SK-N-DZ (cell line): ENCODE results near the gene PAQR9.

Source experiments
- DNase-seq: peaks from one replicate; pipeline ENCODE4 v3.0.0-alpha.2; 2015; ENCODE audit warnings: low spot score
- small RNA-seq, 2 experiments: library from RNA; depleted of rRNA; stranded (forward); fragments of <200 nt; gene quantifications; one replicate each; pipeline ENCODE3, GENCODE V24; 2014

The PAQR9 gene

GRCh38 chr3:142916605-142917004, 46.9 kb downstream of the PAQR9 start:
- DNase-seq = no peak

DNA sequence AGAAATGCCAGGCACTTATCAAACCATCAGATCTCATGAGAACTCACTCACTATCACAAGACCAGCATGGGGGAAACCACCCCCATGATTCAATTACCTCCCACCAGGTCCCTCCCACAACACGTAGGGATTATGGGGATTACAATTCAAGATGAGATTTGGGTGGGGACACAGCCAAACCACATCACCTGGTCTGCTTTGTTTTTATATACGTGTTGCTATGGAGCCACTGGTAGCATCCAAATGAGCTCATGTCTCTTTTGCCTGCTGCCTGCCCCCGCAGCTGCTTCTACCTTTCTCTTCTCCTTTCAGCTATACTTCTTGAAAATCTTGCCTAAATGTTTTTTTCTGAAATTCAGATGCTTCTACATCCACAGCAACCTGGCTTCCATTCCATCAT, 47.8 kb downstream of the PAQR9 start:
- no peak for DNase-seq

DNA sequence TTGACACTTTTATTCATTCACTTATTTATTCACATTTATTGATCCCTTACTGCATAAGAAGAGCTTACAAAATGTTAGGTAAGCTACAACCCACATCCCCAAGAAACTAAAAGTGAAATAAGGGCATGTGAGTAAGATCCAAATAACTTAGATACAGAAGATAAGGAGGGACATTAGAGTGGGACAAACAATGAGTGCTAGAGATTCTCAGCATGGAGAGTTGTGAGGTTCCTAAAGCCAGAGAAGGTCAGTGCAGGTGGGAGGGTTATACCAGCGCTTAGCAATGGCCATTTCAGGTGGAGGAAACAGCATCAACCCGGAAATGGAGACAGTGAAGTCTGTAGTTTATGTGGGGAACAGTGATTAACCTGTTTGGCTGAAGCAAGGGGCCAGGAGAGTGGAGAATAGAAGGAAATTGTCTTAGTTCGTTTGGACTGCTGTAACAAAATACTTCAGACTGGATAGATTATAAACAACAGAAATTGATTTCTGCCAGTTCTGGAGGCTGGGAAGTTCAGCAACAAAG, 49.1 kb downstream of the PAQR9 start:
- no peak for DNase-seq

GRCh38 chr3:142913432-142913831, 50.0 kb downstream of the PAQR9 start:
- DNase-seq = no peak

DNA sequence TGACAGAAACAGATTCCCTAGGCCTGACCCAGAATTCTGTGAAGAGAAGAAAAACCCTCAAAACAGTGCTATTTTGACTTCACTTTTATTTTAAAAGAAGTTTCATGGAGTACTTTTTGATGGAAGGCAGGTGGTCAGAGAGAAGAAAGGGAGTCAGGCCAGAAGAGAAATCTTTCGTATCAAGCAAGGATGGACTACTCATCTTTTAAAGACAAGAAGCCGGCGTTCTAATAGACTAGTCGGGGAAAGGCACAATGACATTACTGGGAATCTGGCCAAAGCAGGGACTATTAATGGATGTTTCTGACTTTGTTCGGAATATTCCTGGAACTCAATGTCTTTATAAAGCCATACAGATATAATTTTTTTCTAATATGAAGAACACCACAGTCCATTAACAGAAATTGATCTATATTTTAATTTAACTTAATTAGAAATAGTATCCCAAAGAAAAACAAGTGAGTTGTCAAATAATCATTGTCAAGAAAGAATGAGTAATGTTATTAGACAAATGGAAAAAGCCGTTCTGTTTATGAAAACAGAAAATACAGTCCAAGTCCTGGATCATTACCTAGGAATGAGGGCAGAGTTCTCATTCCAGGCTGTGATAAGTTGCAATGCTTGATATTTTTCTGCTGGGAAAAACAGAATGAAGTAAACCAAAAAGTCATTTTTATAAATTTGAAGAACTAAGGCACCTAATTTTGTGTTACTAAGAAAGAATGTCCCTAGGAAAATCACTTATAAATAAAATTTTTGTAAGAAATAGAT, 50.9 kb downstream of the PAQR9 start:
- DNase-seq = no peak

Small RNAs within 50 kb of the gene (small RNA-seq; reads per million reads assigned to genes)
- gene AC021074.2 = 0 reads per million in 2 experiments
